22Rv1 (cell line): ENCODE measurements around the gene NDRG3.

ENCODE experiments used
- H3K27ac ChIP-seq: fragments of 450-650 bp; 2 replicates; pipeline ENCODE4 v1.5.1; 2017
- CTCF ChIP-seq: fragments of 450-650 bp; IDR thresholded peaks from 2 replicates; pipeline ENCODE4 v1.5.1; 2017; ENCODE audit warnings: mild to moderate bottlenecking
- ZFX ChIP-seq: fragments of 450-650 bp; IDR thresholded peaks from 2 replicates; pipeline ENCODE4 v1.6.1; 2017; ENCODE audit warnings: antibody characterized with exemption, borderline replicate concordance

Gene NDRG3

DNA sequence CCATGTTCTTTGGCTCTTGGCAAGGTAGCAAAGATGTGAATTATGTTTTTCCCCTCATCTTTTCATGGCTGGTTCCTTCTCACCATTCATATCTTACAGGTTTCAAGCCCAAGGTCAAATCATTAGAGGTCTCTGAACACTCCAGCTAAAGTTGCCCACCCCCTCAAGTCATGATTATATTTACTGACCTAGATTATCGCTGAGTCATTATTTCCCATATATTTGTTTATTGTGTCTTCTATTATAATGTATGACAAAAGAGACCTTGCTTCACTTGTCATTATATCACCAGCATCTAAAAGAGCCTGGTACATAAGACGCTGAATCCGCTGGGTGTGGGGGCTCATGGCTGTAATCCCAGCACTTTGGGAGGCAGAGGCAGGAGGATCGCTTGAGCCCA lies 15.2 kb upstream of the NDRG3 start:
- TF ChIP-seq ZFX = no peak
- no peak for TF ChIP-seq CTCF
- H3K27ac ChIP-seq = 0 out of 2 replicates have a peak overlapping the region, but pooled peaks have one; percentile 7

- H3K27ac ChIP-seq = 0 out of 2 replicates have a peak overlapping the region, but pooled peaks have one; percentile 7
- TF ChIP-seq ZFX (no peak), CTCF (no peak)
These were observed 14.8 kb upstream of the NDRG3 start for GRCh38 chr20:36760647-36761046.

DNA sequence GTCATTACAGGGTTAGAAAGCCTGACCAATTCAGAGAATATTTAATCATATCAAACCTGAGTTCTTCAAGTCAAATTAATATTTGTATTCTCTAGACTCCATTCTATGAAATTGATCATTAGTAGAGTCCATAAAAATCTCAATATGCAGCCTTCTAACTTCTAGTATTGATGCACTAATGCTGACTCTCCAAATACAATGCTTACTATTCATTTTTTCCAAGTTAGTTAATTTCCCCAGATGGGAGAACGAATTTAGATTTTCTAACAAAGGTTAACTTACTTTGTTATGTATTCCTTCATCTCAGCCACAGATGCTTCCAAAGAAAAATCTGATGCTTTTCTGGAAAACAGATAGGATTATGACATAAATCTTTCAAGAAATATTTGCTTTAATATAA lies 12.4 kb upstream of the NDRG3 start:
- TF ChIP-seq ZFX = no peak
- no peak overlapping the region for H3K27ac ChIP-seq

GRCh38 chr20:36756496-36756895 lies 10.6 kb upstream of the NDRG3 start:
- H3K27ac ChIP-seq = no peak overlapping the region

GRCh38 chr20:36754656-36755222 lies 8.8 kb upstream of the NDRG3 start:
- H3K27ac ChIP-seq = no peak overlapping the region
- peak; percentile 72 for TF ChIP-seq CTCF
- no peak for TF ChIP-seq ZFX

More at GRCh38 chr20:36756496-36756895, 10.6 kb upstream of the NDRG3 start:
- TF ChIP-seq CTCF (no peak), ZFX (no peak)

DNA sequence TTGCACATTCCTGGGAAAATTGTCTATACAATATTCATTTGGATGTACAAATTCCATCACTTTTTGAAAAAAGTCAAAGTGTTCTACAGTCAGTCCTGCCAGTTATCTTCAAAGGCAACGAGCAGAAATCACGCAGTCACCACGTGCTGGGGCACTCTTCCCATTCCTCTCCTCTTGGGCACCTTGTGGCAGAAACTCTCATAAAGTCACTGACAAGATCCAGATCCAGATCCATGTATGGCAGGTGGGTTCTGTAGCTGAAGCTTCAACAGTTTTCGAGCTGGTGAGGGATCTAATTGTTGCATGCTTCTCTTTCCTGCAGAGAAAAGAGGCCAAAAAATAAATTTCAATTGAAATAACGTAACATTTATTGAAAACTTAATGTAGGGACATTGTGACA lies 6.7 kb upstream of the NDRG3 start:
- TF ChIP-seq CTCF (no peak), ZFX (no peak)
- no peak overlapping the region for H3K27ac ChIP-seq

DNA sequence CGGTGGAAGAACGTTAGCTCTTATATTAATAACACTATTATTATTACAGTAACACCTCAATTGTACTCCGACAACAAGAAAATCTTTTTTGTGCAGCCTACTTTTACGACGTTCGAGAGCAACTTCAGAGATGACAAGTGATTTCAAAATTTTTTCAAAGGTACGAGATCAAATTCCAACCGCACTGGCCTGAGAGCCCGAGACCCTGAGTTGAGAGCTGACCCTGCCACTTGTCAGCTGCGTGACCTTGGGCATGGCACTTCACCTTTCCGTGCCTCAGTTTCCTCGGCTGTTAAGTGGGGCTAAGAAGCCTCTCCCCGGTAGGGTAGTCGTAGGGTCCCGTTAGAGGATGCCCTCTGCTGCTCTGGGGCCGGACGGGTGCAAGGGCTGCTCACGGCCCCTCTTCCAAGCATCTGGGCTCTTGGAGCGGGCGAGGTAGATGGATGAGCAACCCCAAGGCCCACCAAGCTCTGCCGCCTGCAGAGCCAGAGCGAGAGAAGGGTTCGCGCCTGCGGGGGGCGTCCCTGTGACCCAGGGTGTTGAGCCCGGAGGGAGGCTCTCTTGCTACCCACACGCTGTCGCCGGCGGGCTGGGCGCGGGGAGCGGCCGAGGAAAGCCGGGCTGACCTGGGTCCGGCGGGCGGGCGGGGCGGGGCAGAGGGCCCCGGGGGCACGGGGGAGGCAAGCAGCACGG lies 510 bp downstream of the NDRG3 start:
- H3K27ac ChIP-seq = peak overlapping the region; percentile 57
- TF ChIP-seq CTCF = no peak

DNA sequence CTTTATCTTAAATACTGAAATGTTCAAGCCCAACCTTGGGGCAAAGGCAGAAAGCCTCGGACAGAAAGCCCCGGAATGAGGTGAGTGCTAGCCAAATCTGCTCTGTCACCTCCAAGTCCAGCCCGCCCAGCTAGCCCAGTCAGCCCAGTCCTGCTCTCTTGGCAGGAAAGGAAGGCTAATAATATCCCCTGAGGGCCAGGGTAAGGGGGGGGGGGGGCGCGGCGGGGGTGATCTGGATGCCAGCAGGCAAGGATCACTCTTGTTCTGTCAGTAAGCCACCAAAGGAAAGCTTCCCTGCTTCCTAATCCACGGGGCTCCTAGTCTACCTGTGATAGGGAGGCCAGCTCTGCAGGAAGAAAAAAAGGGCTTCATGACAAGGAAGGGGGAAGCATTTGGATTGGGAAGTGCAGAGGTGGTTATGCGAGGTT lies 1.1 kb downstream of the NDRG3 start:
- H3K27ac ChIP-seq = 0 out of 2 replicates have a peak overlapping the region, but pooled peaks have one; percentile 10
- TF ChIP-seq CTCF (no peak), ZFX (no peak)
